GDM1 (cell line): ENCODE data around the gene FBXW9.
"Not testable (repeated sequence)": the region's sequence is repeated elsewhere in the genome, so short reads cannot be mapped to it uniquely, and the experiment has no call there.

Experiments
- DNase-seq: peaks from one replicate; lab custom pipeline; 2025; lab: John Stamatoyannopoulos, UW

Gene FBXW9

DNA sequence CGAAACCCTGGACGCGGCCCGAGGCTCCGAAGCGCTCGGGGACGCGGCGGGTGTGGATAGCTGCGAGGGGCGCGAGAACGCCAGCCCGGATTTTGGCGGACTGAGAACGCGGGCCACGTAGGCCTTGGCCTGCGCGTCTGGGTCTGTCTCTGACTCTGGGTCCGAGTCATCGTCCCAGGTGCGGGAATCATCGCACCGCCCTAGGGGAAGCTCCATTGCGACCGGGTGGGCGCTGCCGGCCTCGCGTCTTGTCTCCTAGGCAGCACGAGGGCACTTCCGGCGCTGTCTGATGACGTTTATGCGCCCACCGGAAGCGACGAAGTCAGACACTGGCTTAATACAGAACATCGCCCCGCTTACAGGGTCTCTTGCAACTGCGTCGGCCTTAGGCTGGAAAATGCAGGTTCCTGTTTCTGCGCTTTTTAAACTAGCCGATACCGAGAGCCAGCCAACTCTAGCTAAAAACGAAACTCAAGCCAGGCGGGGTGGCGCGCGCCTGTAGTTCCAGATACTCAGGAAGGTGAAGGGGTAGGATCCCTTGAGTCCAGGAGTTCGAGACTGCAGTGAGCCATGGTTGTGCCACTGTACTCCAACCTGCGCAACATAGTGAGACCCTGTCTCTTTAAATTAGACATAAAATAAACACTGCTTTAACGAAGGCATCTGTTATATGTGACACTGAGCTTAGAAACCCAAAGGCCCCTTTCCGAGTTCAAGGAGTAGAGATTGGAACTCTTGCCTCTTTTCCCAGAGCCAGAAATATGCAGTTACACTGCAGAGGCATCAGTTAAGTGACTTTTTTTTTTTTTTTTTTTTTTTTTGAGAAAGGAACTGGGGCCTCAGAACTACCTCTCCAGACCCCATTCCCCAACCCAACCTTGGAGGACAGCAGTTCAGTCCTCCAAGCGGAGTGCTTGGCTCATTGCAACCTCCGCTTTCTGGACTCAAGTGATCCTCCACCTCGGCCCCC, at the start of gene FBXW9:
Gene FBXW9 (minus strand): TSS at position 266 of the 970 bp plus-strand sequence. CDS start 50 bp downstream, at position 216.
- DNase-seq = peak; percentile 94

DNA sequence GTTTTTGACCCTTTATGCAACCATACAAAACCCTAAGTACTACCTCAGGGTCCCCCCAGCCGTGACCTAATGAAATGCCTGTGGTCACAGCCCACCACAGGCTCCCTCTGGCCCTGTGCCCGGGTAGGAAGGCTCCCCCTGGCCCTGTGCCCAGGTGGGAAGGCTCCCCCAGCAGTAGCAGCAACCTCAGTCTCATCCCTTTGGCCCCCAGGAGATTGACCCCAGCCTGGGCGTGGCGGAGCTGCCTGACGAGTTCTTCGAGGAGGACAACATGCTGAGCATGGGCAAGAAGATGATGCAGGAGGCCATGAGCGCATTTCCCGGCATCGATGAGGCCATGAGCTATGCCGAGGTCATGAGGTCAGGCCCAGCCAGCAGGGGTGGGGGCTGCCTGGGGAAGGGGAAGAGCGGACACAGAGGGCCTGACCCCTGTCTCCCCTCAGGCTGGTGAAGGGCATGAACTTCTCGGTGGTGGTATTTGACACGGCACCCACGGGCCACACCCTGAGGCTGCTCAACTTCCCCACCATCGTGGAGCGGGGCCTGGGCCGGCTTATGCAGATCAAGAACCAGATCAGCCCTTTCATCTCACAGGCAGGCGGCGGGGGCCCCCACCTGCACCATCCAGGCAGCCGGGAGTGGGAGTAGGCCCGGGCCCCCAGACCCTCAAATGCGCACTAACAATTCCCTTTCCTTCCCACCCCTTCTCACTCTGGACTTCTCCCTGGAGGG, 48.9 kb upstream of the FBXW9 start:
- DNase-seq = no peak

DNA sequence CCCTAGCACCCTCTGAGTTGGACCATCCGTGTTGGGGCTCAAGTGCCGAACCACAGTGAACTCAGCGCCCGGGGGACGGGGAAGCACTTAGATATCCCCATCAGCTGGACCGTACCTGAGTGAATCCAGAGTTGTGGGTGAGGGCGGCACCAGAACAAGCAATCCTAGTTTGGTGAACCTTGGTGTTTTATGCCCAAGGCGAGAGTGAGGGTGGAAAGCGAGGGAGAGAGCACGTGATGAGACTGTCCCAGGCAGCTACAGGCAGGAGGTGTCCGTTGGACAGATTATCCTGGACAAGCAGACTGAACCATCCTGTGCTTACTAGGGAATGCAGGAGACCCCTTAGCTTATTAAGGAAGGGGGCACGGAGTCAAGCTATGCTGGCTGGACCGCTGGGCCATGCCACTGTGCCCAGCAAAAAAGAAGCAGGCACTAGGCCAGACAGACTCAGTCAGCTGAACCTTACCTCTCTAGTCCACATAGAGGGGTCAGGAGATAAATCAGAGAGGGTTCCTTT, 41.5 kb upstream of the FBXW9 start:
- no peak for DNase-seq

DNA sequence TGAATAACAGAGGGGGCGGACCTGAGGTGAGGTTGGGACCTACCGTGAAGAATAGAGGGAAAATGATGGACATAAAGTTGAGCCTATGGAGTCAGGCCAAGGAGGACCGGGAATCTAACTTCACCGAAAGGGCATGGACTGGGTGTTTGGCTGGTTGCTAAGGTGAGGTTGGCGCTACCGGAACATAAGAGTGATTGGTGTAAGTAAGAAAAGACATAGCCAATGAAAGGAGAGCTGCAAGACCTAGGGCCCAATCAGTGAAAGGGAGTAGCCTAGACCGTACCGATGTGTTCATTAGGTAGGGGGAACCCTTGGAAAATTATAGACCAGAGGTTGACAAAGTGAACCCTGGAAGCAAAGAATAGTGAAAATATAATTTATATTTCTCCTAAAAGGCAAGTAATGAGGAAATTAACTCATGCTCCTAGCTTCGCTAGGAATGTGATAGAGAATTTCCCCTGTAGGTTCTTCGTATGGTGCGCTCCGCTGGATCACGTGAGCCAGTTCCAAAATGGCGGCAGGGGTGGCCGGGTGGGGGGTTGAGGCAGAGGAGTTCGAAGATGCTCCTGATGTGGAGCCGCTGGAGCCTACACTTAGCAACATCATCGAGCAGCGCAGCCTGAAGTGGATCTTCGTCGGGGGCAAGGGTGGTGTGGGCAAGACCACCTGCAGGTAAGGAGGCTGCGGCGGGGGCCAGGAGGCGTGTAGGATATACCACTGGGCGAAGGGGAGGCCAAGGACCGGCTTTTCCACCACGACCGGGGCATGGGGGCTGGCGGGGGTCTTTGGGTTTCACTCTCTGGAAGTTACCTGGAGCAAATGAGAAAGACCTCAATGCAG, 40.8 kb upstream of the FBXW9 start, which contains the start of gene GET3:
Gene GET3 (plus strand): TSS at position 503 of the 840 bp plus-strand sequence. CDS start 9 bp downstream, at position 512.
- DNase-seq = peak; percentile 96

DNA sequence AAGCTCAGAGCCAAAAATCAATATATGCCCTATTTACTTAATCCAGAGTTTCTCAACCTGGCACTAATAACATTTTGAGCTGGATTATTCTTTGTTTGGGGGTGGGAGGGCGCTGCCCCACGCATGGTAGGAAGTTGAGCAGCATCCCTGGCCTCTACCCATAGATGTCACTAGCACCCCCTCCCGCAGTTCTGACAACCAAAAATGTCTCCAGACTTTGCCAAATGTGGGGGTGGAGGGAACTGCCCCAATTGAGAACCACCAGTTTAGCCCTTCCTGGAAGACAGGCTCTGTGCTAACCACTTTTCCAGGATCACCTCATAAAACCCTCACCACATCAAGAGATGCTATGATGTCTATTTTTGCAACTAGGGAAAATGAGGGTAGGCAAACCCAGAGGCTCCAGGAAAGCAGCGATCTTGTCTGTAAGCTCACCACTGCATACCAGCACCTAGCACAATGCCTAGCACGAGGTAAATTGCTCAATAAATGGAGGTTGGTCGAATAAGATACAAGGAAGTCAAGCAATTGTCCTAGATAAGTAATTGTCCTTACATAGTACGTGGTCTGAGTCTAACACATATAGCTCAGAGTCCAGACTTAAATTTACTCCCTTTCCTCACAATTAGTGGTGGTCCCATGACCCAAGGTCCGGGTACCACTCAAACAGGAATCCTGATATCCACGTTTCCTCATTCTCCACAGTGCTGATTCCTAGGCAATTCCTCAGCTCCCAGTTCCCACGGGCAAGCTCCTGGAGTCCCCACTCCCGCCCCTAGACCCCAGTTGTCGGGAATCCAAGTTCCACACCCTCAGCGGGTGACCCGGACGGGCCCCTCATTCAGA, 37.2 kb upstream of the FBXW9 start:
- DNase-seq = no peak

DNA sequence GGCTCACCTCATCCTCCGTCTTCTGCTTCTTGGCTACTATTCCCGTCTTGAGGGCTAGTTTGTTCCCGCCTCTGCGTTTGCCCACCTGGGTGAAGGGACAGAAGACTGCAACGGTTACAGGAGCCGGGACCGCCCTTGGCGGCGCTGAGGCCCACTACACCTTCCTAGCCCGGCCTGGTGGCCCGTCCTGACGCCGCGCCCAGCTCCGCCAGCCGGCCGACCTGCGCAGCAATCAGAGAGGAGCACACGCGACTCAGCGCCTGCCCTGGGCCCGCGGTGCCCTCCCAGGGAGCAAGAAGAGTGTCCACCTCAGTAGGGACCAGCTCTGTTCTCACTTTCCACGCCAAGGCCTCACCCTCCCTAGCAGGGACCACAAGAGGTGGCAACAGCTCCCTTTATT, 34.9 kb upstream of the FBXW9 start:
- no peak for DNase-seq

DNA sequence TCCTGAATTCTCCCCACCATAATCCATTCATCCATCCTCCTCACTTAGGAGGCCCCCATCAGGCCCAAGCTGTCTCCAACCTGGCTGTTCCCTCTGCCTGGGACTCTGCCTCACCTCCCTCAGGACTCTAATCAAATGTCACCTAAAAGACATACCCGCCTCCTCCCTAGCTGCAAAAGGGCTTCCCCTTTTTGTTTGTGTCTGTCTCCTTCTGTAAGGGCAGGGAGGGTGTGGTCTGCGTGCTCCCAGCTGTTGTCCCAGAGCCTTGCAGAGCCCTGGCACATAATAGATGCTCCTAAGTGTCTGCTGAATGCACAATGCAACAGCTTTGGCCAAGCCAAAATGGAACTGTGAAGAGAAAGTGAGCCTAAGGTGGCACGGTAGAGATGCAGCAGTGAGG, 33.6 kb upstream of the FBXW9 start:
- no peak for DNase-seq

DNA sequence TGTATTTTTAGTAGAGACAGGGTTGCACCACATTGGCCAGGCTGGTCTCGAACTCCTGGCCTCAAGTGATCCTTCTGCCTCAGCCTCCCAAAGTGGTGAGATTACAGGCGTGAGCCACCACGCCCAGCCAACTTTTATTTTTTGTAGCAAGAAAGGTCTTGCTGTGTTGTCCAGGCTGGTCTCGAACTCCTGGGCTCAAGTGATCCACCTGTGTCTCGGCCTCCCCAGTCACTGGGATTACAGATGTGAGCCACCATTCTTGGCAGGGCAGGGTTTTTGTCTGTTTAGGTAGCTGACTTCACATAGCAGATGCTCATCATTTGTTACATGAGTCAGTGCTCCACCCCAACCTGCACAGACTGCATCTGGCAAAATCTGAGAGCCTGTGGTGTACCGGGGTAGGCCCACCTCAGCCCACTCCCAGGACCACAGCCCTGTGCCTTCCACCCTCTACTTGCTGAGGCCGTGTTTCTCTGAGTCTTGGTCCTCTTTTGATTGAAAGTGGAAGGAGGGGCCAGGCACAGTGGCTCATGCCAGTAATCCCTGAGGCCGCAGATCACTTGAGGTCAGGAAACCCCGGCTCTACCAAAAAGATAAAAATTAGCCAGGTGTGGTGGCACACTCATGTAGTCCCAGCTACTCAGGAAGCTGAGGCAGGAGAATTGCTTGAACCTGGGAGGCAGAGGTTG, 31.5 kb upstream of the FBXW9 start:
- no peak for DNase-seq

DNA sequence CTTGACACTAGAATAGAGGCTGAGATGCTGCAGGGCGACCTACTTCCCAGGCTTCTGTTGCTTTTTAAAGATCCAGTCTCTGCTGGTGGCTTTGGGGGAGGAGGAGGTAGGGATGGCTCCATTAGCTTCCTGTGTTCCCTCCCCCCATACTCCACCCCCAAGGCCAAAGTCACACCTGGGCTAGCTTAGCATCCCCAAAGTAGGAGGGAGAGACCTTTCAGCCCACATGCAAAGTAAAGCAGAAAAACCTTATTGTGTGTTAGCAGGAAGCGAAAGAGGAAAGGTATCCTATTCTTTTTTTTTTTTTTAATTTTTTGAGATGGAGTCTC, 30.5 kb upstream of the FBXW9 start:
- DNase-seq = no peak

DNA sequence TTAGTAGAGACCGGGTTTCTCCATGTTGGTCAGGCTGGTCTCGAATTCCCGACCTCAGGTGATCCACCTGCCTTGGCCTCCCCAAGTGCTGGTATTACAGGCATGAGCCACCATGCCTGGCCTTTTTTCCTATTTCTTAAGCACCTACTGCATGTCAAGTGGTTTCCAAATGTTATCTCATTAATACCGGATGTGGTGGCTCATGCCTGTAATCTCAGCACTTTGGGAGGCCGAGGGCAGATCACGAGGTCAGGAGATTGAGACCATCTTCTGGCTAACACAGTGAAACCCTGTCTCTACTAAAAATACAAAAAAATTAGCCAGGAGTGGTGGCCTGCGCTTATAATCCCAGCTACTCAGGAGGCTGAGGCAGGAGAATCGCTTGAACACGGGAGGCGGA, 29.2 kb upstream of the FBXW9 start:
- not testable (repeated sequence) for DNase-seq

DNA sequence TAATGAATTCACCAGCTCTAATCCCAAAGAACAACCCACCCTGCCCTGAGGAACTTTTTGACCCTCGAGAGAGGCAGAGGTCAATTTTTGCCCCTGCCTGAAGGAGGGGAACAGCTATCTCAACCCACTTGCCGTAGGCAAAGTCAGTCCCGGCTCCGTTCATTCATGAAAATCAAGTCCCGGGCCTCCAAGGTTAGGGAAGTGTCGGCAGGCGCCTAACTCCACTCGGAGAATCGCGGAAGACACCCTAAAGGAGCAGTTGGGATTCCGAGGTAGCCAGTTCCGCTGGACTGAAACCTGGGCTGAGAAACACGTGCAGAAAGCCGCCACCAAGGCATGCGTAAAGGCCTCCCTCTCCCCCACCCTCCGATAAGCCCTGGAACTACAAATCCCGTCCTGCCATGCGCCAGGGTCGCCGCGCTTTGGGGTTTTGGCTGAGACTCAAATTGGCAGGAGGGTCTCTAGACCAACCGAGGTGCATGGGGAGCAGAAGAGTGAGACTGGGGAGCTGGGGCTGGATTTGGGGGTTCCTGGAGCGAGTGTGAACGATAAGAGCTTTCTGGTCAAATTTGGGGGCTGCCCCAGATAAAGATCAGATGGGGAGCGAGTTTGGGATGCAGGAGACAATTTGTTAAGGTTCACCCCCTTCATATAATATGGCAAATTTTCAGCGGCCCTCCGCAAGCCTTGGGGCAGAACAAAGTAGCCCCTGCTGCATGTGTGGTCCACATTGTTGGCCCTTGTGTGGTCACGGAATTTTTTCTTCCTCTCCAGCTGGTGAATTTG, 27.4 kb upstream of the FBXW9 start, which contains the start of gene TNPO2:
Gene TNPO2 (minus strand): TSS at position 292 of the 786 bp plus-strand sequence. CDS start 2,955 bp downstream, outside the sequence.
- DNase-seq = peak; percentile 54

DNA sequence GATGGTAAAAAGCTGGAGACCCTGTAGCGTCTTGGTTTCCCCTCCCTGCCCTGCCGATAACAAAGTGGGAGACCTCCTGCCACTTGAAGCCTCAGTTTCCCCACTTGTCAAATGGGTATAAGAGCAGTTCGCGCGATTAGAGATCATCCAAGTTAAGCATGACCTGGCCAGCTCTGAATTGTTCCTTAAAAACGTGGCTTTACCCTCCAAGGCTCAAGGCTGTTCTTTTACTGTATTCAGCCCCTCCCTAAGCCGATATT, 26.9 kb upstream of the FBXW9 start:
- no peak for DNase-seq

DNA sequence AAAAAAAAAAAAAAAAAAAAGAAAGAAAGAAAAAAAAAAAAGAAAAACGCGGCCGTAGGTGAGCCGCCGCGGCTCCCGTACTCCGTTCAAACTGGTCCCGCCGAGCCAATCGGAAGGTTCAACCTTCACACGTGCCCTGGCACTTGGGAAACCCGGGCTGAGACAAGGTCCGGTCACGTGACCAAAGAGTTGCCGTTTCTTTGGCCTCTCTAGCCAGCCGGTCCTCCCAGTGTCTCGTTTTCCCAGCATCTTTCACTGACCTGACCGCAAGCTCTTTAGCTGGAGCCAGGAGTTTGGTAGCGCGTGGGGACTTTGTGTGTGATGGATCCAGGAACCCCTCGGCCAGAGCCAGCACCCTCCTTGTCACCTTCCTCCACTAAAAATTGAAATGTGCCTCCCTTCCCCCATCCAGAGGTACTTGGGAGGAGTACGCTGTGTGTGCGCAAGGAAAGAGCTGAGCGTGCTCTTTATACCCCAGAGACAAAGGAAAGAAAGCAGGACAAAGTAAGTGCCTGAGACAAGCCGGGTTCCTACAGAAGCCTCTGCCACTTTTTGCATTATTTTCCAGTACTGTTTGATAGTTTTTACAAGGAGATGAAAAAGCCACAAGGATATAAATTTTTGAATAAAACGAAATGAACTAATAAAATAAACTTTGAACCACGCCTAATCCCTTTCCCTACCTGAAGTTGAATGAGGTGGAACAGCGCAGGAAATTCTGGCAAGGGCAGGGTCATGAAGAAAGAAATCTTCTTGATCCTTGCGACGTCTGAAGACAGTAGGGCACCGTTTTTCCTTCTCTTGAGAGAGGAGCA, 26.3 kb upstream of the FBXW9 start:
- peak; percentile 96 for DNase-seq

DNA sequence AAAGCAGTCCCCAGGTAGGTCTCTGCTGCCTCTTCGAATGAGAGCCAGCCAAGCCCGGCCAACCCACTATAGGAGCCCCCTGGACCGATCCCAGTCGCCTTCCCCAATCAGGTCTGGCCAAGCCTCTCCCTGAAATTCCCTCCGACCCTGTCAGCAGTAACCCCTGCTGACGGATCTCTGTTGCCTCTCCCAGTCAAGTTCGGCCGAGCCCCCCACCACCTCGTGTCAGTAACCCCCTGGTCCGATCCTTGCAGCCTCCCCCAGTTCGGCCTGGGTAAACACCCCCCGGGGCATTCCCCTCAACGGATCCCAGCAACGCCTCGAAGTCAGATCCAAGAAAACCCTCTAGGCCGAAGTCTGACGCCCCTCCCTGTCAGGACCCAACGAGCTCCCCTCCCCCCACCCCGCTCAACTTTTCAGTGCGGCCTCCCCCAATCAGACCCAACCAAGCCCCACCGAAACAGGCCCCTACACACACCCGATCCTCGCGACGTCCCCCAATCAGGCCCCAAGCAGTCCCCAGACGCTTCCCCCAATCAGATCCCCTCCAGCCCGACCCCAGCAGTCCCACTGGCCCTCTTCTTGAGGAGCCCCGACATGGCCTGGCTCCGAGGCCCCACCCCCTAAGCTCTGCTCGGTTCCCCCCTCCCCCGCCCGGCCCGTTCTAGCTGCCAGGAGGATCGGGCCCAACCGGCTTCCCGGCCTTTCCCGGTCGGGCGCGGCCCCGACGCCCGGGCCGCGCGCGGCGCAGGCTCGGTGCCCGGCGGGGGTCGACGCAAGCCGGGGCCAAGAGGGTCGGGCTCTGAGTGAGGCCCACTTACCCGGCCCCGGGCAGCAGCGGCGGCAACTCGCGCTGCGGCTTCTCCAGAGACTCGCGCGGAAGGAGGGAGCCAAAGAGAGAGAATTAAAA, 25.5 kb upstream of the FBXW9 start:
- peak; percentile 3 for DNase-seq

DNA sequence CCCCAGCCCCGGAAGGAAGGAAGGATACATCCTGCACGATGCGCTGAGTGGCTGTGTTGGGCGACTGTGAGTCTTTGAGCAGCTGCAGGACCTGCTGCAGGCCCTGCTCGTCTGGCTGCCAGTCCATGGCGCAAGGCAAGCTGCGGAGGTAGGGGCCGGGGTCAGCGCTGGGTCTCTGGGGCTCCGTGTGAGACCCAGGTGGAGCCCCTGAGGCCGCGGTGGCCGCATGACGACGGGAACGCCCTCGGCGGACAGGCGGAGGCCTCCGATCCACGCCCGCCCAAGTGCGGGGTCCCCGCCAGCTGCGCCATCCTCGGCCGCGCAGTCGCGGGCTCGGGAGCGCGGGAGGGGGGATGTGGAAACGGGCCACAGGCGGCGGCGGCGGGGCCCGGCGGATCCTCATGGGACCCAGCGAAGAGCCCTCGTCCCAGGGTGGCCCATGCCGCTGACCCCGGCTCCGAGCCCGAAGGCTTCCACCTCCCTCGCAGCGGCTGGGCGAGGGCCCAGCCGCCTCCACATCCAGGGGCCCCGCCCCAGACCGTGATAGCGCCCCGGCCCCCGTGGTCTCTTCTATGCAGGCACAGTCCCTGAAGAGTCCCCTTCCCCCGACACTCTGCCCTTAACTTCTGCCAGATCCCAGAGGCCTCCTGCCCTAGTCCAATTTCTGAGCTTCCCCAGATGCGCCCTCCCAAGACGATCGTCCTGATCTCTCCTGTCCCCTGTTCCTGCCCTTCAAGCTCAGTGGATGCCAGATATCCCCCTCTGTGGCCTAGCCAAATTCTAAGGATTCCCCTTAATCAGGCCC, 24.6 kb upstream of the FBXW9 start:
- no peak for DNase-seq

DNA sequence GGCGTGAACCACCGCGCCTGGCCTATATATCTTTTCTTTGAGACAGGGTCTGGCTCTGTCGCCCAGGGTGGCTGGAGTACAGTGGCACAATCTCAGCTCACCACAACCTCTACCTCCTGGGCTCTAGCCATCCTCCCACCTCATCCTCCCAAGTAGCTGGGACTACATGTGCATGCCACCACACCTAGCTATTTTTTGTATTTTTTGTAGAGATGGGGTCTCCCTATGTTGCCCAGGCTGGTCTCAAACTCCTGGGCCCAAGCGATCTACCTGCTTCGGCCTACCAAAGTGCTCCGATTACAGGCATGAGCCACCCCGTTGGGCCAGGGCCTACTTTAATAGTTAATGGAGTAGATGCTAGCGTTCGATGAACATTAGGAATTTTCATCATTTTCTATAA, 23.9 kb upstream of the FBXW9 start:
- no peak for DNase-seq

DNA sequence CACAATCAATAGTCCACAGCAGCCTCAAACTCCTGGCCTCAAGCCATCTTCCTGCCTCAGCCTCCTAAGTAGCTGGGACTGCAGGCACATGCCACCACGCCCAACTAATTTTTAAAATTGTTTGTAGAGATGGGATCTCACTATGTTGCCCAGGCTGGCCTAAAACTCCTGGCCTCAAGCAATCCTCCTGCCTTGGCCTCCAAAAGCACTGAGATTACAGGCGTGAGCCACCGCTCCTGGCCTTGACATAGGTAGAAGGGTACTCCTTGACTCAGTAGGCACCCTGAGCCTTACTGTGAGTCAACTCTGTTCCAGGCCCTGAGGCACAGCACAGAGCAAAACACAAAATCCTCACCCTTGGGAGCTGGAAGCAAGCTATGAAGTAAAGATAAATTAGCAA, 19.5 kb upstream of the FBXW9 start:
- no peak for DNase-seq
